T-helper 17 cell (primary cell): ENCODE data around the gene MYO5C. TPM values are rescaled to one million over a fixed set of nuclear protein-coding genes. Genes with fewer than 3 reads are reported as not detected.
"Not testable (repeated sequence)": the region's sequence is repeated elsewhere in the genome, so short reads cannot be mapped to it uniquely, and the experiment has no call there.

ENCODE experiments used
- ATAC-seq: fragments of 150-1000 bp; cut with Tn5 transposase; 2 replicates; pipeline ENCODE4 v1.10.0; 2021; ENCODE audit warnings: mild to moderate bottlenecking, moderate library complexity
- DNase-seq, 3 donors: peaks; one replicate each; pipeline versions ENCODE4 v3.0.0 to v3.0.0-alpha.2; 2020 to 2021
- H3K9me3 ChIP-seq: one replicate; pipeline ENCODE4 v1.7.0; 2013; ENCODE audit warnings: low read length, mild to moderate bottlenecking; ENCODE audit not compliant: control insufficient read depth, poor library complexity, severe bottlenecking
- H3K27ac Mint-ChIP-seq: one replicate; pipeline ENCODE4 v1.8.0; 2022; ENCODE audit warnings: mild to moderate bottlenecking, moderate library complexity, mixed read lengths
- H3K27me3 Mint-ChIP-seq: one replicate; pipeline ENCODE4 v1.8.0; 2022; ENCODE audit warnings: mixed read lengths
- H3K36me3 Mint-ChIP-seq: one replicate; pipeline ENCODE4 v1.8.0; 2022; ENCODE audit warnings: low read depth, mixed read lengths
- H3K4me1 Mint-ChIP-seq: one replicate; pipeline ENCODE4 v1.8.0; 2022; ENCODE audit warnings: mild to moderate bottlenecking, mixed read lengths
- H3K4me3 Mint-ChIP-seq: one replicate; pipeline ENCODE4 v1.8.0; 2022; ENCODE audit warnings: mild to moderate bottlenecking, moderate library complexity, mixed read lengths
- total RNA-seq, 4 donors: library from RNA in 2 of 4; stranded (reverse) in 2 of 4; gene quantifications; one replicate each; pipeline ENCODE4 v1.2.3 and lab custom pipeline; 2022 to 2026

Gene MYO5C
- total RNA-seq, 2 donors from 2014 or later = 1.5 to 3.3 TPM

DNA sequence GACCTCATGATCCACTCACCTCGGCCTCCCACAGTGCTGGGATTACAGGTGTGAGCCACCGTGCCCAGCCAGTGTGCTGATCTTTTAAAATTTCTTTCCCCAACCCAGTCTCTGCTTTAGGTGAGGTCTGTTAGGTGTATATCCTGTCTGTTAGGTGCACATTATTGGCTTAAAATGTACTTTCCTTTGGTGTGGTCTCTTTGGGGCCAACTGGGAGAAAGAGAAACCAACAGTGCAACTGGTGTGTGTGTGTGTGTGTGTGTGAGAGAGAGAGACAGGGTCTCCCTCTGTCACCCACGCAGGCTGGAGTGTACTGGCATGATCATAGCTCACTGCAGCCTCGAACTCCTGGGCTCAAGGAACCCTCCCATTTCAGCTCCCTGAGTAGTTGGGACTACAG is 54.1 kb downstream of the MYO5C start:
- Mint-ChIP-seq H3K36me3 (no peaks in the 10 kb centered on the region), H3K27me3 (no peaks in the 10 kb centered on the region), H3K4me3 (no peak overlapping the region), H3K4me1 (peaks cover 8% of the 10 kb centered on the region), H3K27ac (peak overlapping the region; percentile 51)
- DNase-seq = no peak
- peak; percentile 33 for ATAC-seq
- H3K9me3 ChIP-seq = no peaks in the 10 kb centered on the region

DNA sequence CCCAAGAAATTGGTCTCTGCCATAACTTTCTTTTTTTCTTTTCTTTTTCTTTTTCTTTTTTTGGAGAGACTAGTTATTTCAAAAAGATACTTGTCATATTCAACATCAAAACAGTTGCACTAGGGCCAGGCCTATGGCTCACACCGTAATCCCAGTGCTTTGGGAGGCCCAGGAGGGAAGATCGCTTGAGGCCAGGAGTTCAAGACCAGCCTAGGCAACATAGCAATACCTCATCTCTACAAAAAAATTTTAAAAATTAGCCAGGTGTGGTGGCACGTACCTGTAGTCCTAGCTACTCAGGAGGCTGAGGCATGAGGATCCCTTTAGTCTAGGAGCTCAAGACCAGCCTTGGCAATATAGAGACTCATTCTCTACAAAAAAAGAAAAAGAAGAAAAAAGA is 55.4 kb downstream of the MYO5C start:
- Mint-ChIP-seq H3K27ac (no peak overlapping the region), H3K27me3 (no peaks in the 10 kb centered on the region), H3K36me3 (no peaks in the 10 kb centered on the region), H3K4me1 (peaks cover 12% of the 10 kb centered on the region), H3K4me3 (no peak overlapping the region)
- H3K9me3 ChIP-seq = no peaks in the 10 kb centered on the region
- ATAC-seq (no peak), DNase-seq (no peak)

DNA sequence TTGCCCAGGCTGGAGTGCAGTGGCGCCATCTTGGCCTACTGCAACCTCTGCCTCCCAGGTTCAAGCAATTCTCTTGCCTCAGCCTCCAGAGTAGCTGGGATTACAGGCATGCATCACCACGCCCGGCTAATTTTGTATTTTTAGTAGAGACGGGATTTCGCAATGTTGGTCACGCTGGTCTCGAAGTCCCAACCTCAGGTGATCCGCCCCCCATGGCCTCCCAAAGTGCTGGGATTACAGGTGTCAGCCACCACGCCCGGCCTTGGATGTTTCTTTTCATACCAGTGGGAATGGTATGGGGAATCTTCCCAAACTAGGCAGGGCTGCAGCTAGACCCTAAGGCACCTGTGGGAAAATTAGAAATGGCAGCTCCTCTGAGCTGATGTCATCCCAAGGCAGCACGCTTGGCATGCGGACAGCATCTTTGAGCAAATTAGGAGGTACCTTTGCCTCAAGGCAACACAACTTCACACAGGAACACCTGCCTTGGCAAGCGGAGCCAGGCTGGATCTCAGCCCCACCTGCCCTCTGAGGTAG is 56.5 kb downstream of the MYO5C start:
- H3K27ac Mint-ChIP-seq, H3K4me3 Mint-ChIP-seq, H3K27me3 Mint-ChIP-seq, DNase-seq, H3K36me3 Mint-ChIP-seq, ATAC-seq, H3K9me3 ChIP-seq: not testable (repeated sequence)
- H3K4me1 Mint-ChIP-seq = peaks cover 20% of the 10 kb centered on the region

DNA sequence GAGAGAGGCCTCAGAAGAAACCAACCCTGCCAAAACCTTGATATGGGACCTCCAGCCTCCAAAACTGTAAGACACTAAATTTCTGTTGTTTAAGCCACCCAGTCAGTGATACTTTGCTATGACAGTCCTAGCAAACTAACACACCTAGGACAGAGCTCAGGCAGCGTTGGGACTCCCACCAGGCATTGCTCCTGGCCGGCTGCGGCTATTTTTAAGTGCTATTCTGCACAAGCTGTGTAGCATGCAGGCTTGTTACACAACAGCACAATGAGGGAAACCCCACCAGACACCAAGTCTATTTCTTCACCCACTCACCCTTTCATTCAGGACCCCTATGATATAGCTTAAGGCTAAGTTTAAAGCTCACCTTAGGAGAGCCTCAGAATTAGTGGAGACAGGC is 57.5 kb downstream of the MYO5C start:
- H3K9me3 ChIP-seq = no peaks in the 10 kb centered on the region
- Mint-ChIP-seq H3K27me3 (no peaks in the 10 kb centered on the region), H3K4me1 (peaks cover 24% of the 10 kb centered on the region), H3K27ac (no peak overlapping the region), H3K36me3 (no peaks in the 10 kb centered on the region), H3K4me3 (no peak overlapping the region)
- no peak for DNase-seq
- no peak for ATAC-seq

DNA sequence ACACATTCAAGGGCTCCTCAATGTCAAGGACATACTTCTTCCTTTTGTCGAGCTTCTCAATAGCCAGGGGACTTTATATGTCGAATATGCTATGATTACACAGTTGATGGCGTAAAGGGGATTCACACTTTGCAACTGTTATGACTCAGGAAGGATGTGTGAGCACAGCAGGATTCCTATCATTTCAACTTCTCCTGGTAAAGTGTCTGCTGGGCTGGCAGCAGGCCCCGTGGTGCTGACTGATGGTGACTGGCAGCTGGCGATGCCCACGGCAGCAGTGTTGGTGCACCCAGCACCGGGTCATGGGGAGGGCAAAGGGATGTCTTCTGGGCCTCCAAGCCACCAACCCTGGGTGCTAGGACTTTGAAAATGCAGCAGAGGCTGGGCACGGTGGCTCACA is 59.6 kb downstream of the MYO5C start:
- peak overlapping the region; percentile 92 for H3K27ac Mint-ChIP-seq
- DNase-seq (no peak), ATAC-seq (no peak)
- H3K4me1 Mint-ChIP-seq = peaks cover 21% of the 10 kb centered on the region
- H3K36me3 Mint-ChIP-seq = no peaks in the 10 kb centered on the region
- H3K4me3 Mint-ChIP-seq = no peak overlapping the region
- H3K27me3 Mint-ChIP-seq = no peaks in the 10 kb centered on the region
- no peaks in the 10 kb centered on the region for H3K9me3 ChIP-seq

DNA sequence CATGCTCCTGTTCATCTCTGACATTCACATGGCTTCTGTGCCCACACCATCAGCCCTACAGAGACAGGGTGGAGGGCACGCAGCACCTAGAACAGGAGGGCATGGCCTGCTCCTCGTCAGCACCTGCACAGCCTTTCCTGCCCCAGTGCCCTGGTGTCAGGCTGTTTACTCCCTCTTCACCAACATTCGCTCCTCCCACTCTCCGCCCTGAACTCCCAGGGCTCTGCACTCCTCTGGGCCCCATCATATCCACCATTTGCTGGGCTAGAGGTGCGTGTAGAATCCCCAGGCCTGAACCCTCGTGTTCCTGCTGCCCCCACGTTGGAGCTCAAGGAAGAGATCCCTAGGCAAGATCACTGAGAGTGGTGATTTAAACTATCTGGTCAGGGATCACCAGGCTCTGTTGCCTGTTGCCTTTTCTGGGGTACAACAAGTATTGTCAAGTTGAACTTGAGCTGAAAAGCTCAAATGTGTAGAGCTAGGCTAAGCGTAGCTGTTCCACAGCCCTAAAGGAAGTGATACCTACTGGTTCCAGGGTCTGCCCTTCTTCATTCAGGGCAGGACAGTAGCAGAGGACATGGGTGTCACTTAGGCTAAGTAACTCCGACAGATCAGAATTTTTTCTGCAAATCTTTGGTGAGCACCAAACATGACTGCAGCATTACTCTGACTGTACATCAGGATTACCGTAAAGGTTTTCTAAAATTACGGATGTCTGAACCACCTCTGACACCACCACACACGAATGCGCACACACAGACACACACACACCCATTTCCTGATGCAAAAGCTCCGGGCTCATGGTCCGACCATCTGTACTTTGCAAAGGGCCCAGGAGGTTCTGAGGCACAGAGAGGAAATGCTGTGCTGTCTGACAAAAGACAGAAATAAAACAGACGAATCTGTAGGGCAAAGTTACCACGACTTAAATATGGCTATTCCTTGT is 60.7 kb downstream of the MYO5C start:
- ATAC-seq (peak; percentile 70), DNase-seq (no peak)
- H3K36me3 Mint-ChIP-seq = no peaks in the 10 kb centered on the region
- H3K27ac Mint-ChIP-seq = peak overlapping the region; percentile 92
- no peaks in the 10 kb centered on the region for H3K27me3 Mint-ChIP-seq
- peak overlapping the region; percentile 71 for H3K4me3 Mint-ChIP-seq
- H3K9me3 ChIP-seq = no peaks in the 10 kb centered on the region
- peaks cover 21% of the 10 kb centered on the region for H3K4me1 Mint-ChIP-seq

DNA sequence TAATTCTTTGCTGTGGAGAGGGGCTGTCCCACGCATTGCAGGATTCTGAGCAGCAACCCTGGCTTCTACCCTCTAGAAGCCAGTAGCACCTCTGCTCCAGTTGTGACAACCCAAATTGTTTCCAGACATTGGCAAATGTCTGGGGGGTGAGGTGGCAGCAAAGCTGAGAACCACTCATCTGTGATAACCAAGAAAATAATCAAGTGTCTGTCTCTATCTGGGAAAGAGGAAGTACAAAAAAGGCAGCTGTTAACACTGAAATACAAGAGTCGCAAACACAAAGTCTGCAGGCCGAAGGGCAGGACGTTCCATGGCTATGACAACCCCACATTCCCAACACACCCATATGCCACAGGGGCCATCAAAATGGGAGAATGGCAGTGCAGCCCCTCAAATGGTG is 62.2 kb downstream of the MYO5C start:
- Mint-ChIP-seq H3K27me3 (no peaks in the 10 kb centered on the region), H3K36me3 (no peaks in the 10 kb centered on the region), H3K4me1 (peaks cover 21% of the 10 kb centered on the region), H3K4me3 (no peak overlapping the region), H3K27ac (peak overlapping the region; percentile 92)
- ATAC-seq = peak; percentile 20
- H3K9me3 ChIP-seq = no peaks in the 10 kb centered on the region
- no peak for DNase-seq

DNA sequence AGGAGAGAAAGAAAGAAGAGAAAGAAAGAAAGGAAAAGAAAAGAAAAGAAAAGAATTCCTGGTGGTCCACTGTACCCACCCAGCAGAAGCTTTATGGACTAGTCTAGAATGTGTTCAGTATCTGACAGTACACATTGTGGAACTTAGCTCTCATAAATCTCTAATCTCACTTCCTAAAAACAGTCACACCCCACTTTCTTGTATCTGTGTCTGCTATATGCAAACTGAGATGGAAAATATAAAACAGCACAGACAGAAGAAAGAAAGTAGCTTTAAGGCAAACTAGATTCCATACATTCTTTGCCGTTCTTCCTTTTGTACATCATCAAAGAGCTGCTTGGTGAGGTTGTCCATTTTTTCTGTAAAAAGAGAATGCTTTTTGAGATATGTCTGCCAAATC is 63.3 kb downstream of the MYO5C start:
- H3K4me1 Mint-ChIP-seq = peaks cover 21% of the 10 kb centered on the region
- no peak overlapping the region for H3K4me3 Mint-ChIP-seq
- no peaks in the 10 kb centered on the region for H3K9me3 ChIP-seq
- H3K27ac Mint-ChIP-seq = peak overlapping the region; percentile 74
- ATAC-seq = no peak
- DNase-seq = no peak
- H3K36me3 Mint-ChIP-seq = no peaks in the 10 kb centered on the region
- no peaks in the 10 kb centered on the region for H3K27me3 Mint-ChIP-seq

DNA sequence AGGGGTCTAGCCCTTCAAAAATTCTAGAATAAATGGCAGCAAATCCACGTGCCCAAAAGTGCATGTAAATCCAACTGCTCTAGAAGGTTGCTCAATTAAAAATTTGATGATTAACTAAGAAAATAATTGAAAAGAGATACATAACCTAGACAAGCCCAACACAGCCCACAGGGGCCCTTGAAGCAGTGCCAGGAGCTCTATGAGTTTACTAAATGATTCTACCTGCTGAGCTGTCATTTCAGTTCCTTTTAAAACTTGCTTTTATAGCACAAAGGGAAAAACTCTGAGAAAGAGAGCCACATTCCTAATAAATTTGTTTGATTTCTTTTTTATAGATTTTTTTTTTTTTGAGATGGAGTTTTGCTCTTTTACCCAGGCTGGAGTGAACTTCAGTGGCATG is 65.5 kb downstream of the MYO5C start:
- no peak overlapping the region for H3K4me3 Mint-ChIP-seq
- peaks cover 19% of the 10 kb centered on the region for H3K4me1 Mint-ChIP-seq
- H3K27ac Mint-ChIP-seq = no peak overlapping the region

DNA sequence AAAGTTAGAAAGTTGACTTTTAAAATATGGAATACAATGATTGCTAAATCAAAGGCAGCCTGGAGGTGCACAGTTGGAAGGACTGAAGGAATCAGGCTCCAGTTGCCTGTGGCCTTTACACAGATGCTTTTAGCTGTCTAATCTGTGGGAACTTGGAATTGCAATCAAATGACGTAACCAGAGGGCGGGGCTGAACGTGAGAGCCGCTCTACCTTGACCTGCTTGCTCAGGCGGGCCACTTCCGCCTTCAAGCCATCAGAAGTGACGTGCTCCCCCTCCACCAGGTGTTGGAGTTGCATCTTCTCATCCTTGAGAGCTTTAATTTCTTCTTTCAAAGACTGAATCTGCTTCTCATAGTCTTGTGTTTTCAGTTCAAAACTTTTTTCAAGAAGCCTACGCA is 66.7 kb downstream of the MYO5C start:
- ATAC-seq (peak; percentile 57), DNase-seq (no peak)
- peaks cover 13% of the 10 kb centered on the region for H3K4me1 Mint-ChIP-seq
- no peaks in the 10 kb centered on the region for H3K27me3 Mint-ChIP-seq
- H3K9me3 ChIP-seq = no peaks in the 10 kb centered on the region
- no peak overlapping the region for H3K4me3 Mint-ChIP-seq
- peaks cover 3% of the 10 kb centered on the region for H3K36me3 Mint-ChIP-seq
- H3K27ac Mint-ChIP-seq = no peak overlapping the region

More for the DNA sequence above, 65.5 kb downstream of the MYO5C start:
- DNase-seq (no peak), ATAC-seq (no peak)
- no peaks in the 10 kb centered on the region for H3K27me3 Mint-ChIP-seq
- H3K36me3 Mint-ChIP-seq = peaks cover 2% of the 10 kb centered on the region
- H3K9me3 ChIP-seq = no peaks in the 10 kb centered on the region

DNA sequence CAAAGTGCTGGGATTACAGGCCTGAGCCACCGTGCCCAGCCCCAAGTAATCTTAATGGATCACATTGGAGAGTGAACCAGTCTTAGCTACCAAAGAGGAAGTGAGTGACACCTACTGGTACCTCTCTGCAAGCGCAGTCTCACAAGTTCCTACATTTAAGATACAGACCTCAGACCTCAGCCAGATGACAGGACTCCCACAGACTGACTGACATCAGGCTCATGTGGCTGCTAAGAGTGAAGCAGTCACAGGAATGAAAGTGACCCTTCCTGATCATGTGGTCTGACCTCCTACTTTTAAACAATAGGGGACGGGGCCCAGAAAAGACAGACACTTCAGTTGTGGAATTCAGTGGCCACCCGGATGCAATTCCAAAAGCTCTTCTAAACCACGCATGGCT is 68.1 kb downstream of the MYO5C start:
- no peak overlapping the region for H3K4me3 Mint-ChIP-seq
- H3K36me3 Mint-ChIP-seq = peaks cover 3% of the 10 kb centered on the region
- peak overlapping the region; percentile 24 for H3K27ac Mint-ChIP-seq
- H3K4me1 Mint-ChIP-seq = peaks cover 11% of the 10 kb centered on the region
- H3K9me3 ChIP-seq = no peaks in the 10 kb centered on the region
- ATAC-seq = peak; percentile 96
- H3K27me3 Mint-ChIP-seq = no peaks in the 10 kb centered on the region
- peak in 2 of 3 donors; percentile 32 to 38 for DNase-seq

DNA sequence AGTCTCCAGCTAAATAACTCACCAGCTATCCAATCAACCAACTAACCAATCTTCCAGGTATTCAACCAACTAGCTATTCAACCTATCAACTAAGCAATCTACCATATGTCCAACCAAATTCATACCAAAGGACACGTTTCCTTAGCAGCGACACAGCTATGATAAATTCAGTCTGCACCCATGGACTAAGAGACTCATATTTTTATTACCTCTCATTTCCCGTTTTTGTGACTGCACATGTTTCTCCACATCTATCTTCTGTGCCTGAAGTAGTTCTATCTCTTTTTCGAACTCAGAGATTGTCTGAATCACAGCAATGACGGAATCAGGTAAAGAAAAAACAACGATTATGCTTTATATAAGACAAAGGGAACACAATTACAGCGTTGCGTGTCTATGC is 70.4 kb downstream of the MYO5C start:
- no peak for ATAC-seq
- no peak for DNase-seq
- Mint-ChIP-seq H3K27me3 (no peaks in the 10 kb centered on the region), H3K36me3 (peaks cover 3% of the 10 kb centered on the region), H3K4me3 (no peak overlapping the region), H3K27ac (peak overlapping the region; percentile 41), H3K4me1 (peaks cover 21% of the 10 kb centered on the region)
- no peaks in the 10 kb centered on the region for H3K9me3 ChIP-seq

DNA sequence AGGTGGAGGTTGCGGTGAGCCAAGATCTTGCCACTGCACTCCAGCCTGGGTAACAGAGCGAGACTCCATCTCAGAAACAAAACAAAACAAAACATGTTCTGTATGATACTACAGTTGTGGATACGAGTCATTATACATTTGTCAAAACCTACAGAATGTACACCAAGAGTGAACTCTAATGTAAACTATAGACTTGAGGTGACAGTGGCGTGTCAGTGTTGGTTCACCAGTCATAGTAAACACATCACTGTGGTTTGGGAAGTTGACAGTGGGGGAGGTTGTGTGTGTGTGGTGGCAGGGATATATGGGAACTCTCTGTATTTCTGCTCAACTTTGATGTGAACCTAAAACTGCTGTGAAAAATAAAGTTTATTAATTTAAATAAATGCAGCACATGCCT is 71.4 kb downstream of the MYO5C start:
- no peak for ATAC-seq
- H3K9me3 ChIP-seq = no peaks in the 10 kb centered on the region
- peaks cover 3% of the 10 kb centered on the region for H3K36me3 Mint-ChIP-seq
- H3K4me1 Mint-ChIP-seq = peaks cover 21% of the 10 kb centered on the region
- H3K4me3 Mint-ChIP-seq = no peak overlapping the region
- peak overlapping the region; percentile 41 for H3K27ac Mint-ChIP-seq
- DNase-seq = no peak
- no peaks in the 10 kb centered on the region for H3K27me3 Mint-ChIP-seq

DNA sequence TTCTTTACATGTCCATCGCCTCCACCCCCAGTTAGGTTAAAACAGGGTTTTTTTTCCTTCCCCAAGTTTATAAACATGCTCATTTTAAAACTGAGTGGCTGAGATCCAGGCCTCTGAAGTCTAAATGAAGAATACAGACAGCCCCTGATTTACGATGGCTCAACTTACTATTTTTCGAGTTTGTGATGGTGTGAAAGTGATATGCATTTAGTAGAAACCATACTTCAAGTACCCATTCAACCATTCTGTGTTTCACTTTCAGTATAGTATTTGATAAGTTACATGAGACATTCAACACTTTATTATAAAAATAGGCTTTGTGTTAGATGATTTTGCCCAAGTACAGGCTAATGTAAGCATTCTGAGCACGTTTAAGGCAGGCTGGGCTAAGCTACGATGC is 73.9 kb downstream of the MYO5C start:
- H3K4me3 Mint-ChIP-seq = peak overlapping the region; percentile 90
- H3K36me3 Mint-ChIP-seq = peaks cover 3% of the 10 kb centered on the region
- DNase-seq (no peak), ATAC-seq (peak; percentile 32)
- no peaks in the 10 kb centered on the region for H3K27me3 Mint-ChIP-seq
- H3K27ac Mint-ChIP-seq = peak overlapping the region; percentile 88
- peaks cover 23% of the 10 kb centered on the region for H3K4me1 Mint-ChIP-seq
- H3K9me3 ChIP-seq = no peaks in the 10 kb centered on the region
